GM12801 (cell line): Measurements from ENCODE around the gene RAB14.

ENCODE experiments used
- TF ChIP-seq, protein P1 (sequence below): IDR thresholded peaks from one replicate; pipeline ENCODE4 v1.5.1; 2011; ENCODE audit warnings: control low read depth; ENCODE audit not compliant: insufficient read length; ENCODE audit errors: extremely low read depth

Gene RAB14

GRCh38 chr9:121206516-121207370 is 5.1 kb upstream of the RAB14 start:
- TF ChIP-seq, protein P1, sequence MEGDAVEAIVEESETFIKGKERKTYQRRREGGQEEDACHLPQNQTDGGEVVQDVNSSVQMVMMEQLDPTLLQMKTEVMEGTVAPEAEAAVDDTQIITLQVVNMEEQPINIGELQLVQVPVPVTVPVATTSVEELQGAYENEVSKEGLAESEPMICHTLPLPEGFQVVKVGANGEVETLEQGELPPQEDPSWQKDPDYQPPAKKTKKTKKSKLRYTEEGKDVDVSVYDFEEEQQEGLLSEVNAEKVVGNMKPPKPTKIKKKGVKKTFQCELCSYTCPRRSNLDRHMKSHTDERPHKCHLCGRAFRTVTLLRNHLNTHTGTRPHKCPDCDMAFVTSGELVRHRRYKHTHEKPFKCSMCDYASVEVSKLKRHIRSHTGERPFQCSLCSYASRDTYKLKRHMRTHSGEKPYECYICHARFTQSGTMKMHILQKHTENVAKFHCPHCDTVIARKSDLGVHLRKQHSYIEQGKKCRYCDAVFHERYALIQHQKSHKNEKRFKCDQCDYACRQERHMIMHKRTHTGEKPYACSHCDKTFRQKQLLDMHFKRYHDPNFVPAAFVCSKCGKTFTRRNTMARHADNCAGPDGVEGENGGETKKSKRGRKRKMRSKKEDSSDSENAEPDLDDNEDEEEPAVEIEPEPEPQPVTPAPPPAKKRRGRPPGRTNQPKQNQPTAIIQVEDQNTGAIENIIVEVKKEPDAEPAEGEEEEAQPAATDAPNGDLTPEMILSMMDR: no peak

- TF ChIP-seq, protein P1: no peak
These were observed 2.9 kb upstream of the RAB14 start for GRCh38 chr9:121204611-121205010.

DNA sequence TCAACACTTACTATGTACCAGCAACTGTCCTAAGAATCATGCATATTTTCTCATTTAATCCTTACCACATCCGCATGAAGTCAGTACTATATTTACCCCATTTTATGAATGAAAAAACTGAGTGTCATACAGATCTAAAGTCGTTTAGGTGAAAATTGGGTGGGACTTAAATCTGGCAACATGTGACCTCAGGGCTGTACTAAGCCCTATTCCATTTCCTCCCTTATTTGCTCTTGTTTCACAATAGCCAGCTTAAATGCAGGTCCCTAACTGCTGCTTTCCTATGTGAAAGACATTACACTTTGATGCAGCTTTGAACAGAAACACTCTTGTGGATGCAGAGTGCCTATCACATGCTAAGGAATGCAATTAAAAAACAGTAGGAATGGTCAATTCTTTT is 2.5 kb upstream of the RAB14 start:
- TF ChIP-seq, protein P1: no peak

GRCh38 chr9:121201045-121201737 is 478 bp downstream of the RAB14 start:
- TF ChIP-seq, protein P1: no peak

GRCh38 chr9:121200356-121200755 is 1.3 kb downstream of the RAB14 start:
- TF ChIP-seq, protein P1: no peak

- TF ChIP-seq, protein P1: no peak
These were observed 1.7 kb downstream of the RAB14 start for GRCh38 chr9:121199921-121200320.

GRCh38 chr9:121198512-121199042 is 3.1 kb downstream of the RAB14 start:
- TF ChIP-seq, protein P1: no peak
